Transverse colon (tissue), 4 donors: ENCODE measurements around the gene TNS4. TPM values are rescaled to one million over a fixed set of nuclear protein-coding genes. Genes with fewer than 3 reads are reported as not detected.
A peak's percentile ranks its signal among the peaks of the same experiment; 100 is the strongest.
"Not testable (repeated sequence)": the region's sequence is repeated elsewhere in the genome, so short reads cannot be mapped to it uniquely, and the experiment has no call there.

Experiments used
- DNase-seq: peaks from one replicate; pipeline ENCODE4 v3.0.0-alpha.2; 2019
- H3K27ac ChIP-seq, 4 donors: fragments of 200-600 bp; sonication (generic); 2 replicates each; pipeline ENCODE4 v1.5.1; 2016 to 2018; ENCODE audit warnings: inconsistent platforms in 4 of 4
- H3K27me3 ChIP-seq: fragments of 200-600 bp; sonication (generic); 2 replicates; pipeline ENCODE4 v1.5.1; 2017; ENCODE audit warnings: inconsistent platforms
- H3K36me3 ChIP-seq, 4 donors: fragments of 200-600 bp; sonication (generic); 2 replicates each; pipeline ENCODE4 v1.5.1; 2017 to 2019; ENCODE audit warnings: inconsistent platforms in 4 of 4
- H3K4me1 ChIP-seq, 4 donors: fragments of 200-600 bp; sonication (generic); 2 replicates each; pipeline ENCODE4 v1.5.1; 2017 to 2020; ENCODE audit warnings: inconsistent platforms in 4 of 4
- H3K4me3 ChIP-seq, 4 donors: fragments of 200-600 bp; sonication (generic); 1 replicate in 1 of 4; 2 replicates in 3 of 4; pipeline versions ENCODE4 v1.5.1 to v1.6.1; 2017 to 2019; ENCODE audit warnings: inconsistent platforms in 4 of 4
- H3K9me3 ChIP-seq, 2 donors: fragments of 200-600 bp; sonication (generic); 2 replicates each; pipeline ENCODE4 v1.5.1; 2017 to 2019; ENCODE audit warnings: inconsistent platforms in 2 of 2
- EP300 ChIP-seq: sonication (generic); formaldehyde crosslinking; IDR thresholded peaks from one replicate; pipeline ENCODE4 v1.6.1; 2017; ENCODE audit warnings: antibody characterized with exemption, low read depth
- POLR2A ChIP-seq: fragments of 450-650 bp; IDR thresholded peaks from one replicate; pipeline ENCODE4 v1.6.1; 2016; ENCODE audit warnings: antibody characterized with exemption, mild to moderate bottlenecking, moderate library complexity
- POLR2AphosphoS5 ChIP-seq, 3 donors: sonication (generic); formaldehyde crosslinking; IDR thresholded peaks; one replicate each; pipeline ENCODE4 v1.6.1; 2016; ENCODE audit warnings: antibody characterized with exemption in 3 of 3
- WGBS, 2 donors: methylation state at CpG; one replicate each; pipeline ENCODE4 v1.1.5; 2018; ENCODE audit warnings: low coverage in 1 of 2; 5-methylcytosine and 5-hydroxymethylcytosine counted together
- in situ Hi-C, 4 donors: fragments of 200-750 bp; cut with MboI; loops; one replicate each; pipeline versions ENCODE4 v1.15.0 to v1.15.1; 2017; ENCODE audit warnings: low sequenced_read_pairs in 3 of 4, low pct_ligation_motif_present in 1 of 4, low pct_unique_long_range_greater_than_20kb in 1 of 4
- intact Hi-C: fragments of 100-400 bp; cut with DNase I; formaldehyde crosslinking; loops from one replicate; pipeline ENCODE4 v1.15.1; 2023; ENCODE audit warnings: low total_unique reads
- total RNA-seq, 4 donors: library from RNA; depleted of rRNA; stranded (reverse); fragments of >200 nt; gene quantifications; one replicate each; pipeline ENCODE4 v1.1.0, GENCODE V29; 2016
- TF ChIP-seq, protein P1 (sequence below), 5 experiments: fragments of 200-600 bp in 3 of 5; fragments of 450-650 bp in 2 of 5; sonication (generic) in 3 of 5; IDR thresholded peaks; 1 replicate in 2 of 5; 2 replicates in 3 of 5; pipeline ENCODE4 v1.5.1; 2016 to 2017; ENCODE audit warnings: antibody characterized with exemption in 5 of 5, inconsistent platforms in 3 of 5, mild to moderate bottlenecking in 2 of 5, moderate library complexity in 1 of 5

TNS4 gene
- total RNA-seq, 4 donors from 2014 or later = 1.2 to 4.2 (median 2.5) TPM; not detected in 1

DNA sequence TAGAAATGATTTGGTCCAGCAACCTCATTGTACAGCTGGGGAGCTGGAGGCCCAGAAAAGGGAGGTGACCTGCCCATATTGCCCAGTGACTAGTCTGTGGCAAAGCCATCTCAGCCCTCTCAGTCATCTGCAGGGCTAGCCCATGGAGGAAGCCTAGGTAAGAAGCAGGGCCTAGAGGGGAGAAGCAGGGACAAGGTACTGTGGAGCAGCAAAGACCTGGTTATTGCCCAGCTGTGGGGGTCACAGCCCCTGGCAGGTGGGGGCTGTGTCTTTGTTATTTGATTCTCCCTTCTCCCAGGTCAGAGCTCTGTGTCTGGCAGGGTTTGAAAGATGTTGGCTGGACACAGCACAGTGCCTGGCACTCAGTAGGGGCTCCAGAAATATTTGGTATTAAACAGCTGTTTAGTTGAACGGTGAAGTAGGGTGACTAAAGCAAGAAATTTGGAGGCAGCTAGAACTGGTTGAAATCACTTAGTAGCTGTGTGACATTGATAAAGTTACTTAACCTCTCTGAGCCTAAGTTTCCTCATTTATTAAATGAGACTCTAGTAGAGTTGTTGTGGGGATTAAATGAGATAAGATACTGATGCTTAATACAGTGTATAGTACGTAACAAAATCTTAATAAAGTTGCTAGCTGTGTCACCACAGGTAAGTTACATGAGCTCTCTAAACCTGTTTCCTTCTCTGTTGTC lies 46.5 kb upstream of the TNS4 start:
- DNase-seq = peak; percentile 3
- TF ChIP-seq POLR2A = no peak
- no peak for TF ChIP-seq EP300
- no peak for TF ChIP-seq POLR2AphosphoS5 (IDR thresholded peaks at IDR 0.05)
- TF ChIP-seq, protein P1, sequence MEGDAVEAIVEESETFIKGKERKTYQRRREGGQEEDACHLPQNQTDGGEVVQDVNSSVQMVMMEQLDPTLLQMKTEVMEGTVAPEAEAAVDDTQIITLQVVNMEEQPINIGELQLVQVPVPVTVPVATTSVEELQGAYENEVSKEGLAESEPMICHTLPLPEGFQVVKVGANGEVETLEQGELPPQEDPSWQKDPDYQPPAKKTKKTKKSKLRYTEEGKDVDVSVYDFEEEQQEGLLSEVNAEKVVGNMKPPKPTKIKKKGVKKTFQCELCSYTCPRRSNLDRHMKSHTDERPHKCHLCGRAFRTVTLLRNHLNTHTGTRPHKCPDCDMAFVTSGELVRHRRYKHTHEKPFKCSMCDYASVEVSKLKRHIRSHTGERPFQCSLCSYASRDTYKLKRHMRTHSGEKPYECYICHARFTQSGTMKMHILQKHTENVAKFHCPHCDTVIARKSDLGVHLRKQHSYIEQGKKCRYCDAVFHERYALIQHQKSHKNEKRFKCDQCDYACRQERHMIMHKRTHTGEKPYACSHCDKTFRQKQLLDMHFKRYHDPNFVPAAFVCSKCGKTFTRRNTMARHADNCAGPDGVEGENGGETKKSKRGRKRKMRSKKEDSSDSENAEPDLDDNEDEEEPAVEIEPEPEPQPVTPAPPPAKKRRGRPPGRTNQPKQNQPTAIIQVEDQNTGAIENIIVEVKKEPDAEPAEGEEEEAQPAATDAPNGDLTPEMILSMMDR (IDR thresholded peaks at IDR 0.05) = no peak
- Histone ChIP-seq H3K4me1 (peaks cover 27 to 58% (median 31%) of the 10 kb centered on the region in 4 donors), H3K4me3 (no peak overlapping the region), H3K9me3 (no peaks in the 10 kb centered on the region), H3K27me3 (no peaks in the 10 kb centered on the region), H3K36me3 (no peaks in the 10 kb centered on the region), H3K27ac (peak overlapping the region; percentile 79 to 87 (median 84))
- intact Hi-C loops (no loop called here), in situ Hi-C loops (loop anchor here in 2 of 4 donors (25.0 kb wide), 1 partner anchor 111 kb away; the partner anchor contains the start of gene IGFBP4 (in 2 of the 2))
- WGBS, 2 donors = 82 to 89% methylated on average over 1 to 2 of the region's 2 CpGs

DNA sequence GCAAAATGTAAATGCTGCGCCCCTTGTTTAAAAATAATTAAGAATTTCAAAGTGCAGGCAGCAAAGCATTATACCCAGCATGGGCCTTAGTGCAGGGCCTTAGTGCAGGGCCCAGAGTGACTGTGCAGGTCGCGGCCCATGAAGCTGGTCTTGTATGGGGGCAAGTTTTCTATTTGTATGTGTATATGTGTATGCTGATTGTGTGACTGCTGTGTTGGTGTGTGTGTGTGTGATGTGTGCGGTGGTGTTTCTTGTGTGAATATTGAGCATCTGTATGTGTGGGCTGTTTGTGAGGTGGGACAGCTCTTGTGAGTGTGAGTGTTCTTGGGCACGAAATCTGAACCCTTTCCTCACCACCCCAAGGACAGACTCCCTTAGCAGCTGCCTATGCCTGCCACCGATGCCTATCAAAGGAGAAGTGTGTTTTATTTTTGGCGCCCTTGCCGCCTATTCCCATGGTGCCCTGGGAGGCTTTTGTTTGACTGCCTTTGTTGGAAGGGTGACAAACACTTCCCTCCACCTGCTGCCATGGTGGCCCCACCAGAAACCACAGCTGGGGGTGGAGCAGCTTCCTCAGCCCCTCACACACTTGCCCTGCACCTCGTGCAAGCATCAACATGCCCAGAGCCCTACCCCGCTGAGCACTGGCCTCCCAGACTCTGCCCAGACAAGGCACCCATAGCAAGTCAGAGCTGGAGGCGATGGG lies 45.8 kb upstream of the TNS4 start:
- 62% methylated on average over 11 of the region's 11 CpGs; no CpG with 5 or more reads in 1 of the 2 donors for WGBS, 2 donors
- Histone ChIP-seq H3K27me3 (no peaks in the 10 kb centered on the region), H3K9me3 (no peaks in the 10 kb centered on the region), H3K4me3 (no peak overlapping the region), H3K36me3 (no peaks in the 10 kb centered on the region), H3K27ac (peak overlapping the region; percentile 79 to 87 (median 84)), H3K4me1 (peaks cover 24 to 57% (median 37%) of the 10 kb centered on the region in 4 donors)
- DNase-seq = peak; percentile 13
- TF ChIP-seq POLR2AphosphoS5 (IDR thresholded peaks at IDR 0.05) = no peak
- TF ChIP-seq, protein P1 (IDR thresholded peaks at IDR 0.05) = no peak
- no peak for TF ChIP-seq POLR2A
- TF ChIP-seq EP300 = no peak
- intact Hi-C loops (no loop called here), in situ Hi-C loops (loop anchor here in 2 of 4 donors (25.0 kb wide), 1 partner anchor 110 kb away; the partner anchor contains the start of gene IGFBP4 (in 2 of the 2))

DNA sequence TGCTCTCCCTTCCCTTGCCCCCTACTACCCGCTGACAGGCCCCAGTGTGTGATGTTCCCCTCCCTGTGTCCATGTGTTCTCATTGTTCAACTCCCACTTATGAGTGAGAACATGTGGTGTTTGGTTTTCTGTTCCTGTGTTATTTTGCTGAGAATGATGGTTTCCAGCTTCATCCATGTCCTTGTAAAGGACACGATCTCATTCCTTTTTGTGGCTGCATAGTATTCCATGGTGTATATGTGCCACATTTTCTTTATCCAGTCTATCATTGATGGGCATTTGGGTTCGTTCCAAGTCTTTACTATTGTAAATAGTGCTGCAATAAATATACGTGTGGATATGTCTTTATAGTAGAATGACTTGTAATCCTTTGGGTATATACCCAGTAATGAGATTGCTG lies 45.1 kb upstream of the TNS4 start:
- H3K4me3 ChIP-seq, intact Hi-C loops, H3K36me3 ChIP-seq, H3K27me3 ChIP-seq, DNase-seq, H3K9me3 ChIP-seq, H3K27ac ChIP-seq: not testable (repeated sequence)
- WGBS, 2 donors = 82 to 84% methylated on average over 3 to 4 of the region's 4 CpGs
- peaks cover 28 to 60% (median 40%) of the 10 kb centered on the region in 4 donors for H3K4me1 ChIP-seq
- in situ Hi-C loops = loop anchor here in 2 of 4 donors (25.0 kb wide), 1 partner anchor 109 kb away; the partner anchor contains the start of gene IGFBP4 (in 2 of the 2)

DNA sequence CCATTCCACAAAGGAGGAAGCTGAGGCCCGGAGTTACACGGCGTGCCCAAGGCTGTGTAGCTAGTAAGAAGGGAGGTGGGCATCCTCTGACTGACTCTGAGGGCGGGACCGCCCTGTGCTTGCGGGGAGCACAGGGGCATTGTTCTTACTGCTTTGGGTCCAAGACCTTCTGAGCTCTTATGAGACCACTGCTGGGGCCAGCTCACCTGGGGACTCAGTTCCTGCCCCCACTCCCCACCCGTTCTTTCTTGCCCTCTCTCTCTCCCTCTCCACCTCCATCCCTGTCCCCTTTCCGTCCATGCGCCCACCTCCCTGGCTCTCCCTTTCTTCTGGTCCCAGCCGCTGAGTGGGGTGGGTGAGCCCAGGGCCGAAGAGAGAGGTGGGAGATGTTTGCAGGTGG lies 44.2 kb upstream of the TNS4 start:
- no peak overlapping the region for H3K27ac ChIP-seq
- TF ChIP-seq, protein P1 (IDR thresholded peaks at IDR 0.05) = no peak
- TF ChIP-seq EP300 (no peak), POLR2AphosphoS5 (IDR thresholded peaks at IDR 0.05) (no peak), POLR2A (no peak)

More for the DNA sequence above, 44.2 kb upstream of the TNS4 start:
- DNase-seq = peak; percentile 1
- Histone ChIP-seq H3K36me3 (no peaks in the 10 kb centered on the region), H3K27me3 (no peaks in the 10 kb centered on the region), H3K4me3 (no peak overlapping the region), H3K4me1 (peaks cover 27 to 60% (median 44%) of the 10 kb centered on the region in 4 donors), H3K9me3 (no peaks in the 10 kb centered on the region)
- in situ Hi-C loops (loop anchor here in 2 of 4 donors (25.0 kb wide), 1 partner anchor 108 kb away; the partner anchor contains the start of gene IGFBP4 (in 2 of the 2)), intact Hi-C loops (no loop called here)
- whole genome bisulfite sequencing, 2 donors = 93% methylated on average over 11 of the region's 11 CpGs; no CpG with 5 or more reads in 1 of the 2 donors
